Globus pallidus (tissue), 1 donor: ENCODE results near the gene CTTNBP2NL.

ENCODE experiments used
- DNase-seq: peaks from one replicate; pipeline ENCODE4 v3.0.0-alpha.2; 2015; ENCODE audit warnings: low spot score

The CTTNBP2NL gene

GRCh38 chr1:112395821-112396652, at the start of gene CTTNBP2NL:
CTTNBP2NL (plus strand) TSS chr1:112396214; CDS start chr1:112416166, 19,952 bp downstream.
- peak; percentile 98 for DNase-seq

GRCh38 chr1:112346801-112347350, 49.1 kb upstream of the CTTNBP2NL start:
- DNase-seq: no peak

GRCh38 chr1:112356765-112357164, 39.2 kb upstream of the CTTNBP2NL start:
- DNase-seq: no peak

- DNase-seq: no peak
Observed at GRCh38 chr1:112357467-112357866, 38.5 kb upstream of the CTTNBP2NL start.

GRCh38 chr1:112358061-112358770, 37.8 kb upstream of the CTTNBP2NL start:
- no peak for DNase-seq

GRCh38 chr1:112358798-112359408, 37.1 kb upstream of the CTTNBP2NL start:
- peak; percentile 59 for DNase-seq

GRCh38 chr1:112359961-112360767, 35.9 kb upstream of the CTTNBP2NL start:
- DNase-seq: no peak

- no peak for DNase-seq
Observed at GRCh38 chr1:112363636-112364035, 32.4 kb upstream of the CTTNBP2NL start.

GRCh38 chr1:112368198-112368597, 27.8 kb upstream of the CTTNBP2NL start:
- no peak for DNase-seq

- DNase-seq: peak; percentile 73
Observed at GRCh38 chr1:112369392-112370285, 26.4 kb upstream of the CTTNBP2NL start.

GRCh38 chr1:112370996-112371395, 25.0 kb upstream of the CTTNBP2NL start:
- DNase-seq: no peak

- no peak for DNase-seq
Observed at GRCh38 chr1:112371775-112372174, 24.2 kb upstream of the CTTNBP2NL start.

GRCh38 chr1:112373806-112374205, 22.2 kb upstream of the CTTNBP2NL start:
- no peak for DNase-seq

GRCh38 chr1:112375701-112376100, 20.3 kb upstream of the CTTNBP2NL start:
- DNase-seq: no peak

GRCh38 chr1:112380356-112380755, 15.7 kb upstream of the CTTNBP2NL start:
- no peak for DNase-seq

- no peak for DNase-seq
Observed at GRCh38 chr1:112381324-112382076, 14.5 kb upstream of the CTTNBP2NL start.

GRCh38 chr1:112383759-112384370, 12.1 kb upstream of the CTTNBP2NL start:
- DNase-seq: no peak

GRCh38 chr1:112386024-112386723, 9.8 kb upstream of the CTTNBP2NL start:
- DNase-seq: no peak
